Glomerular visceral epithelial cell (primary cell): Measurements from ENCODE around the gene PROB1.
A peak's percentile ranks its signal among the peaks of the same experiment; 100 is the strongest.
"Not testable (repeated sequence)": the region's sequence is repeated elsewhere in the genome, so short reads cannot be mapped to it uniquely, and the experiment has no call there.

Source experiments
- DNase-seq: peaks from one replicate; pipeline ENCODE4 v3.0.0-alpha.2; 2016; ENCODE audit errors: extremely low spot score

The PROB1 gene

GRCh38 chr5:139378101-139378825 is 16.6 kb downstream of the PROB1 start:
- DNase-seq: no peak

GRCh38 chr5:139377226-139377625 is 17.7 kb downstream of the PROB1 start:
- no peak for DNase-seq

GRCh38 chr5:139376364-139376763 is 18.5 kb downstream of the PROB1 start:
- no peak for DNase-seq

GRCh38 chr5:139374909-139375308 is 20.0 kb downstream of the PROB1 start:
- no peak for DNase-seq

GRCh38 chr5:139371482-139372435 is 23.1 kb downstream of the PROB1 start:
- peak; percentile 62 for DNase-seq

- no peak for DNase-seq
Observed at GRCh38 chr5:139369181-139369580, 25.7 kb downstream of the PROB1 start.

- no peak for DNase-seq
Observed at GRCh38 chr5:139368613-139369012, 26.3 kb downstream of the PROB1 start.

- no peak for DNase-seq
Observed at GRCh38 chr5:139364466-139364865, 30.4 kb downstream of the PROB1 start.

- DNase-seq: no peak
Observed at GRCh38 chr5:139363937-139364336, 31.0 kb downstream of the PROB1 start.

- DNase-seq: no peak
Observed at GRCh38 chr5:139361835-139362429, 33.0 kb downstream of the PROB1 start.

GRCh38 chr5:139360384-139360783 is 34.5 kb downstream of the PROB1 start:
- DNase-seq: no peak

- no peak for DNase-seq
Observed at GRCh38 chr5:139358064-139358463, 36.8 kb downstream of the PROB1 start.

GRCh38 chr5:139355900-139356299 is 39.0 kb downstream of the PROB1 start:
- DNase-seq: not testable (repeated sequence)

GRCh38 chr5:139354186-139354585 is 40.7 kb downstream of the PROB1 start:
- DNase-seq: no peak

GRCh38 chr5:139347863-139348262 is 47.0 kb downstream of the PROB1 start:
- not testable (repeated sequence) for DNase-seq

GRCh38 chr5:139345442-139345841 is 49.5 kb downstream of the PROB1 start:
- DNase-seq: not testable (repeated sequence)

GRCh38 chr5:139344177-139344576 is 50.7 kb downstream of the PROB1 start:
- no peak for DNase-seq

- no peak for DNase-seq
Observed at GRCh38 chr5:139343476-139343875, 51.4 kb downstream of the PROB1 start.

- DNase-seq: no peak
Observed at GRCh38 chr5:139342423-139342723, 52.5 kb downstream of the PROB1 start.

- DNase-seq: peak; percentile 99
Observed at GRCh38 chr5:139341689-139342422, 53.0 kb downstream of the PROB1 start, which contains the start of gene PAIP2. Gene PAIP2, plus strand, starts transcription at chr5:139341854. Its CDS starts 21,931 bp downstream, at chr5:139363785.

- no peak for DNase-seq
Observed at GRCh38 chr5:139341187-139341688, 53.7 kb downstream of the PROB1 start.
